Upper lobe of left lung (tissue), 6 donors: ENCODE results near the gene FKBP6. TPM values are rescaled to one million over a fixed set of nuclear protein-coding genes. Genes with fewer than 3 reads are reported as not detected.
"Not testable (repeated sequence)": the region's sequence is repeated elsewhere in the genome, so short reads cannot be mapped to it uniquely, and the experiment has no call there.

Experiments
- ATAC-seq, 2 donors: fragments of 200-7000 bp; cut with Tn5 transposase; one replicate each; pipeline ENCODE4 v1.9.1; 2022; ENCODE audit warnings: mild to moderate bottlenecking in 2 of 2, moderate library complexity in 2 of 2; ENCODE audit not compliant: low FRiP score in 2 of 2
- DNase-seq, 2 donors: peaks; one replicate each; pipeline ENCODE4 v3.0.0-alpha.2; 2019 to 2020
- H3K27ac ChIP-seq, 4 donors: fragments of 200-600 bp; sonication (generic); one replicate each; pipeline ENCODE4 v1.5.1; 2016 to 2019
- H3K27me3 ChIP-seq, 4 donors: fragments of 200-600 bp; sonication (generic); one replicate each; pipeline ENCODE4 v1.5.1; 2017 to 2019
- H3K36me3 ChIP-seq, 4 donors: fragments of 200-600 bp; sonication (generic); one replicate each; pipeline ENCODE4 v1.5.1; 2016 to 2019
- H3K4me1 ChIP-seq, 4 donors: fragments of 200-600 bp; sonication (generic); one replicate each; pipeline ENCODE4 v1.5.1; 2018 to 2019
- H3K4me3 ChIP-seq, 4 donors: fragments of 200-600 bp; sonication (generic); one replicate each; pipeline ENCODE4 v1.5.1; 2017 to 2019; ENCODE audit warnings: mild to moderate bottlenecking in 2 of 4, moderate library complexity in 1 of 4
- H3K9me3 ChIP-seq, 4 donors: fragments of 200-600 bp; sonication (generic); one replicate each; pipeline ENCODE4 v1.5.1; 2018 to 2019
- EP300 ChIP-seq, 4 donors: sonication (generic); formaldehyde crosslinking; IDR thresholded peaks; one replicate each; pipeline ENCODE4 v1.5.1; 2017; ENCODE audit warnings: antibody characterized with exemption in 4 of 4, control low read depth in 2 of 4
- POLR2A ChIP-seq, 4 donors: fragments of 450-650 bp; IDR thresholded peaks; one replicate each; pipeline ENCODE4 v1.5.1; 2016 to 2017; ENCODE audit warnings: antibody characterized with exemption in 4 of 4, mild to moderate bottlenecking in 2 of 4
- POLR2AphosphoS5 ChIP-seq, 2 donors: sonication (generic); formaldehyde crosslinking; IDR thresholded peaks; one replicate each; pipeline ENCODE4 v1.5.1; 2017; ENCODE audit warnings: antibody characterized with exemption in 2 of 2
- WGBS, 2 donors: methylation state at CpG; one replicate each; pipeline ENCODE4 v1.1.5; 2017 to 2018; 5-methylcytosine and 5-hydroxymethylcytosine counted together
- small RNA-seq, 4 donors: library from RNA; depleted of rRNA; stranded (forward); fragments of <200 nt; gene quantifications; one replicate each; pipeline ENCODE3, GENCODE V24; 2016
- total RNA-seq, 6 donors: library from RNA; depleted of rRNA in 4 of 6; stranded (reverse); fragments of >200 nt in 4 of 6; gene quantifications; one replicate each; pipeline versions ENCODE4 v1.1.0 to v1.2.1, GENCODE V29; 2016 to 2021
- TF ChIP-seq, protein P1 (sequence below), 6 experiments: fragments of 450-650 bp in 4 of 6; fragments of 200-600 bp in 2 of 6; sonication (generic) in 2 of 6; IDR thresholded peaks; one replicate each; pipeline ENCODE4 v1.5.1; 2016 to 2019; ENCODE audit warnings: antibody characterized with exemption in 6 of 6
- donor health status: DM: no; HTN: no; CAD: no; lungs with moderate emphysema.
- donor health status: DM: no; HTN: yes; CAD: no; lungs with severe emphysema.

FKBP6 gene
- total RNA-seq, 6 donors from 2014 or later = 0.30 TPM; not detected in 5

DNA sequence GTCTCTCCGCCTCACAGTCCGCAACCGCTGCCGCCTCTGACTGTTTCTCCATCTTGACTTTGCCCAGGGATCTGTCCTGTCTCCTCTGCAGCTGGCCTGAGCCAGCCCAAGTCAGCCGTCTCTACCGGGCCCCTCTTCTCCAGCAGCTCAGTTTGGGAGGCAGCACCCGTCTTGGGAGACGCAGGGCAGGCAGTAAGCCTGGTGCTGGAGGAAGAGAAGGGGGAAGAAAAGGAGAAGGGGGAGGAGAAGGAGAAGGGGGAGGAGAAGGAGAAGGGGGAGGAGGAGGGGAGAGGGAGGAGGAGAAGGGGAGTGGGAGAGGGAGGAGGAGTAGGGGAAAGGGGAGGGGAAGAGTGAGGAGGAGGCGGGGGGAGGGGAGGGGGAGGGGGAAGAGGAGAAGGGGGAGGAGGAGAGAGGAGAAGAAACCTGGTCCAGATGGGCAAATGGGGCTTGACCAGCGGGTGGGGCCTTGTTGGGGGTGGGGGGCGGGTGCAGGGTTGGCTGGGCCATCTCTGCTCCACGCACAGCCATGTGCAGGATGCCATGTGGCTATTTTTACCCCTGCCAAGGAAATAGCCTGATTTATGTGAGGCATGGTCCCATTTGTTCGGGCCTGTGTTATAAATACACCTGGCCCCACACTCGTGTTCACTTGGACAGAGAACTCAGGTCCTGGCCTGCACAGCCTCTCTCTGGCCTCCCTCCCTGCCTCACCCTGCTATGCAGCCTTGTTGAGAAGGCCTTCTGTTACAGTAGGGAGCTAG, 69.7 kb downstream of the FKBP6 start:
- 44 to 51% methylated on average over 13 to 14 of the region's 14 CpGs for WGBS, 2 donors
- ATAC-seq = no peak

DNA sequence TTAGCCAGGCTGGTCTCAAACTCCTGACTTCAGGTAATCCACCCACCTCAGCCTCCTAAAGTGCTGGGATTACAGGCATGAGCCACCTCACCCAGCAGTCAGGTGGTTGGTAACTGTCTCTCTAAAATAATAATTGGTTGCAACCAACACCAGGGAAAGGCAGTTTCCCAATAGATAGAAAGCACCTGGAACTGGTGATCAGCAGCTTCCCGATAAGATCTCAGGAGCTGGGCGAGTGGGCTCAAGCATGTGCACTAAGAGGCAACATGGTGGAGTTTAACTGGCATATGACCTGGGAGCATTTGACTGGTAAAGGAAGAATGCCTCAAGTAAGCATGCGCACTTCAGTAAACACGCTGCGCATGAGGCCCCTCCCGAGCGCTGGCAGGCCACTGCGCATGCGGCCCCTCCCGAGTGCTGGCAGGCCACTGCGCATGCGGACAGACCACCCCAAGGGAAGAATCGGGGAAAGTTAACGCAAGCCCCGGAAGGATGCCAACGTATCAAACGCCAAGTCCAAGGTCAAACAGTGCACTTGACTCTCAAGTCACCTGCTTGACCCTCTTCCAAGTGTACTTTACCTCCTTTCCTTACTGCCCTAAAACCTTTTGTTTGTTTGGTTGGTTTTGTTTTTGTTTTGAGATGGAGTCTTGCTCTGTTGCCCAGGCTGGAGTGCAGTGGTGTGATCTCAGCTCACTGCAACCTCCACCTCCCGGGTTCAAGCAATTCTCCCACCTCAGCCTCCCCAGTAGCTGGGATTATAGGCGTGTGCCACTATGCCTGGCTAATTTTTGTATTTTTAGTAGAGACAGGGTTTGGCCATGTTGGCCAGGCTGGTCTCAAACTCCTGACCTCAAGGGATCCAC, 71.5 kb downstream of the FKBP6 start:
- H3K27me3 ChIP-seq, H3K4me1 ChIP-seq, H3K36me3 ChIP-seq, H3K27ac ChIP-seq, H3K9me3 ChIP-seq: not testable (repeated sequence)
- DNase-seq (peak; percentile 65 to 94), ATAC-seq (peak; percentile 50 to 79)
- 54 to 73% methylated on average over 11 to 19 of the region's 19 CpGs for WGBS, 2 donors
- peak overlapping the region in 2 of 4 donors; percentile 8 to 21 for H3K4me3 ChIP-seq

More for the DNA sequence above, 69.7 kb downstream of the FKBP6 start:
- no peak for TF ChIP-seq POLR2AphosphoS5 (IDR thresholded peaks at IDR 0.05)
- TF ChIP-seq, protein P1, sequence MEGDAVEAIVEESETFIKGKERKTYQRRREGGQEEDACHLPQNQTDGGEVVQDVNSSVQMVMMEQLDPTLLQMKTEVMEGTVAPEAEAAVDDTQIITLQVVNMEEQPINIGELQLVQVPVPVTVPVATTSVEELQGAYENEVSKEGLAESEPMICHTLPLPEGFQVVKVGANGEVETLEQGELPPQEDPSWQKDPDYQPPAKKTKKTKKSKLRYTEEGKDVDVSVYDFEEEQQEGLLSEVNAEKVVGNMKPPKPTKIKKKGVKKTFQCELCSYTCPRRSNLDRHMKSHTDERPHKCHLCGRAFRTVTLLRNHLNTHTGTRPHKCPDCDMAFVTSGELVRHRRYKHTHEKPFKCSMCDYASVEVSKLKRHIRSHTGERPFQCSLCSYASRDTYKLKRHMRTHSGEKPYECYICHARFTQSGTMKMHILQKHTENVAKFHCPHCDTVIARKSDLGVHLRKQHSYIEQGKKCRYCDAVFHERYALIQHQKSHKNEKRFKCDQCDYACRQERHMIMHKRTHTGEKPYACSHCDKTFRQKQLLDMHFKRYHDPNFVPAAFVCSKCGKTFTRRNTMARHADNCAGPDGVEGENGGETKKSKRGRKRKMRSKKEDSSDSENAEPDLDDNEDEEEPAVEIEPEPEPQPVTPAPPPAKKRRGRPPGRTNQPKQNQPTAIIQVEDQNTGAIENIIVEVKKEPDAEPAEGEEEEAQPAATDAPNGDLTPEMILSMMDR (IDR thresholded peaks at IDR 0.05) = no peak
- TF ChIP-seq EP300 (IDR thresholded peaks at IDR 0.05) = no peak
- no peak for TF ChIP-seq POLR2A (IDR thresholded peaks at IDR 0.05)
- H3K4me1 ChIP-seq = no peaks in the 10 kb centered on the region
- H3K36me3 ChIP-seq = no peaks in the 10 kb centered on the region
- H3K9me3 ChIP-seq = no peaks in the 10 kb centered on the region
- no peak overlapping the region for H3K27ac ChIP-seq
- H3K27me3 ChIP-seq = no peaks in the 10 kb centered on the region
- no peak overlapping the region for H3K4me3 ChIP-seq
- no peak for DNase-seq

DNA sequence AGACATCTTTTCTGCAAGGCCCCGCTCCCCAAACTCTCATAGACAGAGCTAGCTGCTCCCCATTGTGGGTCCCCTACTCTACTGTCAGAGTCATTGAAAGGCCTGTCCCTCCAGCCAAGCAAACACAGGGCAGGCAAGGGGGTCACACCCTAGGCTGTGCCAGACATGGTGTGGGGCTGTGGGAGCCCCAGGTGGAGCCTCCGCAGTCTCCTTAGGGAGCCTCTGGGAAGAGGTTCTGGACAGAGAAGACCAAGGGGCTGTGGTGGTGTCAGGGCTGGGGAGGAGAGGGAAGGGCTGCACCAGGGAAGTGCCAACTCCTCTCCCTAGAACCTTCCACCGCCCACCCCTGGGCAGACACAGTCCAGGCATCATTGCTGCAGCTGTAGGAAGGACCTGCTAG, 76.9 kb downstream of the FKBP6 start:
- ATAC-seq, H3K27ac ChIP-seq, H3K36me3 ChIP-seq, H3K4me1 ChIP-seq, H3K27me3 ChIP-seq, H3K9me3 ChIP-seq, DNase-seq, H3K4me3 ChIP-seq: not testable (repeated sequence)
- 100% methylated on average over 2 to 3 of the region's 3 CpGs for WGBS, 2 donors

Small RNA genes lying within 50 kb of the gene (small RNA-seq; reads per million reads assigned to genes)
- gene RF00019 (0 reads per million in 4 donors), gene RNU6-1080P (0 reads per million in 4 donors)

Other genes starting within 250 kb of the FKBP6 start
- not detected for gene SPDYE9, start 242.1 kb upstream of the FKBP6 start, total RNA-seq
- gene NSUN5, start 19.3 kb upstream of the FKBP6 start, total RNA-seq = 10 to 100 TPM; 19.4 to 34.5 (median 30.9) TPM
- under 1 TPM in 3 of 6 donors, not detected in 3; 0.13 to 0.55 (median 0.37) TPM for gene TRIM50, start 79 bp upstream of the FKBP6 start, total RNA-seq
- 1 to 10 TPM in 1 of 6 donors, under 1 TPM in 4, not detected in 1; 0.30 to 1.2 (median 0.63) TPM for gene FZD9, start 105.6 kb downstream of the FKBP6 start, total RNA-seq
- 10 to 100 TPM; 45.8 to 71.4 (median 56.0) TPM for gene BAZ1B, start 194.1 kb downstream of the FKBP6 start, total RNA-seq
- gene BCL7B, start 229.5 kb downstream of the FKBP6 start, total RNA-seq = 10 to 100 TPM; 50.3 to 95.9 (median 62.5) TPM